ENCODE measurements around the gene YIPF3. TPM values are rescaled to one million over a fixed set of nuclear protein-coding genes. Genes with fewer than 3 reads are reported as not detected.

The YIPF3 gene
- total and polyA plus RNA-seq, 4 donors, result 33.4 to 103 (median 71.5) TPM

- H3K9me3 ChIP-seq (ENCODE audit: control insufficient read depth, low read length), result no peaks in the 10 kb centered on the region
- H3K36me3 ChIP-seq (ENCODE audit: control insufficient read depth in 1 of 2, insufficient read depth in 2 of 2, low read length in 1 of 2), result no peaks in the 10 kb centered on the region
- no peaks in the 10 kb centered on the region for H3K27me3 ChIP-seq (ENCODE audit: control insufficient read depth in 1 of 2, insufficient read depth in 2 of 2, low read length in 1 of 2)
- no peaks in the 10 kb centered on the region for H3K4me1 ChIP-seq (ENCODE audit: control insufficient read depth in 1 of 2, insufficient read depth in 2 of 2, low read length in 2 of 2)
- DNase-seq, result no peak
- H3K4me3 ChIP-seq (ENCODE audit: low read length in 2 of 2), result no peak overlapping the region
- ATAC-seq (ENCODE audit: low FRiP score), result no peak
- no peak overlapping the region for H3K27ac ChIP-seq (ENCODE audit: low read depth in 1 of 2, low read length in 2 of 2)
- 47 to 60% methylated on average over 3 of the region's 3 CpGs for WGBS, 2 donors
- intact Hi-C loops (cut with DNase I), result loop anchor here in 1 of 2 donors (2.0 kb wide), 1 partner anchor 14 kb away; no protein-coding TSS in a partner anchor
Measured at GRCh38 chr6:43492673-43493072, 24.1 kb downstream of the YIPF3 start.

GRCh38 chr6:43491750-43492661 is 24.7 kb downstream of the YIPF3 start:
- DNase-seq, result peak; percentile 86 to 94
- no peak for ATAC-seq (ENCODE audit: low FRiP score)
- Histone ChIP-seq H3K4me1 (ENCODE audit: control insufficient read depth in 1 of 2, insufficient read depth in 2 of 2, low read length in 2 of 2) (no peaks in the 10 kb centered on the region), H3K27me3 (ENCODE audit: control insufficient read depth in 1 of 2, insufficient read depth in 2 of 2, low read length in 1 of 2) (no peaks in the 10 kb centered on the region), H3K4me3 (ENCODE audit: low read length in 2 of 2) (no peak overlapping the region), H3K36me3 (ENCODE audit: control insufficient read depth in 1 of 2, insufficient read depth in 2 of 2, low read length in 1 of 2) (no peaks in the 10 kb centered on the region), H3K9me3 (ENCODE audit: control insufficient read depth, low read length) (no peaks in the 10 kb centered on the region), H3K27ac (ENCODE audit: low read depth in 1 of 2, low read length in 2 of 2) (no peak overlapping the region)
- 6 to 10% methylated on average over 10 of the region's 10 CpGs for WGBS, 2 donors
- intact Hi-C loops (cut with DNase I), result loop anchor here in 1 of 2 donors (2.0 kb wide), 1 partner anchor 13 kb away; no protein-coding TSS in a partner anchor

GRCh38 chr6:43490523-43490939 is 26.2 kb downstream of the YIPF3 start:
- H3K27me3 ChIP-seq (ENCODE audit: control insufficient read depth in 1 of 2, insufficient read depth in 2 of 2, low read length in 1 of 2), result no peaks in the 10 kb centered on the region
- H3K9me3 ChIP-seq (ENCODE audit: control insufficient read depth, low read length), result no peaks in the 10 kb centered on the region
- 4 to 20% methylated on average over 6 of the region's 6 CpGs for WGBS, 2 donors
- ATAC-seq (ENCODE audit: low FRiP score) (no peak), DNase-seq (no peak)
- no peak overlapping the region for H3K4me3 ChIP-seq (ENCODE audit: low read length in 2 of 2)
- intact Hi-C loops (cut with DNase I), result no loop called here
- H3K4me1 ChIP-seq (ENCODE audit: control insufficient read depth in 1 of 2, insufficient read depth in 2 of 2, low read length in 2 of 2), result no peaks in the 10 kb centered on the region
- peaks cover 0 to under 1% of the 10 kb centered on the region in 2 donors for H3K36me3 ChIP-seq (ENCODE audit: control insufficient read depth in 1 of 2, insufficient read depth in 2 of 2, low read length in 1 of 2)
- H3K27ac ChIP-seq (ENCODE audit: low read depth in 1 of 2, low read length in 2 of 2), result no peak overlapping the region

GRCh38 chr6:43489277-43490072 is 27.3 kb downstream of the YIPF3 start:
- H3K9me3 ChIP-seq (ENCODE audit: control insufficient read depth, low read length), result no peaks in the 10 kb centered on the region
- WGBS, 2 donors, result 87% methylated on average over 12 of the region's 12 CpGs
- H3K4me1 ChIP-seq (ENCODE audit: control insufficient read depth in 1 of 2, insufficient read depth in 2 of 2, low read length in 2 of 2), result no peaks in the 10 kb centered on the region
- intact Hi-C loops (cut with DNase I), result no loop called here
- no peak overlapping the region for H3K27ac ChIP-seq (ENCODE audit: low read depth in 1 of 2, low read length in 2 of 2)
- DNase-seq (no peak), ATAC-seq (ENCODE audit: low FRiP score) (no peak)
- no peak overlapping the region for H3K4me3 ChIP-seq (ENCODE audit: low read length in 2 of 2)
- H3K27me3 ChIP-seq (ENCODE audit: control insufficient read depth in 1 of 2, insufficient read depth in 2 of 2, low read length in 1 of 2), result no peaks in the 10 kb centered on the region
- H3K36me3 ChIP-seq (ENCODE audit: control insufficient read depth in 1 of 2, insufficient read depth in 2 of 2, low read length in 1 of 2), result peaks cover 0 to 3% of the 10 kb centered on the region in 2 donors

GRCh38 chr6:43488667-43489276 is 28.0 kb downstream of the YIPF3 start:
- intact Hi-C loops (cut with DNase I), result no loop called here
- 63 to 72% methylated on average over 4 of the region's 4 CpGs for WGBS, 2 donors
- Histone ChIP-seq H3K4me3 (ENCODE audit: low read length in 2 of 2) (no peak overlapping the region), H3K4me1 (ENCODE audit: control insufficient read depth in 1 of 2, insufficient read depth in 2 of 2, low read length in 2 of 2) (no peaks in the 10 kb centered on the region), H3K36me3 (ENCODE audit: control insufficient read depth in 1 of 2, insufficient read depth in 2 of 2, low read length in 1 of 2) (peaks cover 0 to 3% of the 10 kb centered on the region in 2 donors), H3K27me3 (ENCODE audit: control insufficient read depth in 1 of 2, insufficient read depth in 2 of 2, low read length in 1 of 2) (no peaks in the 10 kb centered on the region), H3K27ac (ENCODE audit: low read depth in 1 of 2, low read length in 2 of 2) (no peak overlapping the region), H3K9me3 (ENCODE audit: control insufficient read depth, low read length) (no peaks in the 10 kb centered on the region)
- no peak for DNase-seq
- ATAC-seq (ENCODE audit: low FRiP score), result no peak

GRCh38 chr6:43481591-43482236 is 35.0 kb downstream of the YIPF3 start:
- Histone ChIP-seq H3K4me3 (ENCODE audit: low read length in 2 of 2) (no peak overlapping the region), H3K27me3 (ENCODE audit: control insufficient read depth in 1 of 2, insufficient read depth in 2 of 2, low read length in 1 of 2) (no peaks in the 10 kb centered on the region), H3K36me3 (ENCODE audit: control insufficient read depth in 1 of 2, insufficient read depth in 2 of 2, low read length in 1 of 2) (peaks cover 0 to 3% of the 10 kb centered on the region in 2 donors), H3K4me1 (ENCODE audit: control insufficient read depth in 1 of 2, insufficient read depth in 2 of 2, low read length in 2 of 2) (peaks cover 0 to 5% of the 10 kb centered on the region in 2 donors), H3K9me3 (ENCODE audit: control insufficient read depth, low read length) (no peaks in the 10 kb centered on the region), H3K27ac (ENCODE audit: low read depth in 1 of 2, low read length in 2 of 2) (no peak overlapping the region)
- intact Hi-C loops (cut with DNase I), result no loop called here
- WGBS, 2 donors, result 87 to 89% methylated on average over 11 of the region's 11 CpGs
- ATAC-seq (ENCODE audit: low FRiP score) (no peak), DNase-seq (no peak)

- Histone ChIP-seq H3K27ac (ENCODE audit: low read depth in 1 of 2, low read length in 2 of 2) (no peak overlapping the region), H3K27me3 (ENCODE audit: control insufficient read depth in 1 of 2, insufficient read depth in 2 of 2, low read length in 1 of 2) (no peaks in the 10 kb centered on the region), H3K9me3 (ENCODE audit: control insufficient read depth, low read length) (no peaks in the 10 kb centered on the region), H3K4me1 (ENCODE audit: control insufficient read depth in 1 of 2, insufficient read depth in 2 of 2, low read length in 2 of 2) (peaks cover 0 to 5% of the 10 kb centered on the region in 2 donors), H3K36me3 (ENCODE audit: control insufficient read depth in 1 of 2, insufficient read depth in 2 of 2, low read length in 1 of 2) (peaks cover 0 to 3% of the 10 kb centered on the region in 2 donors), H3K4me3 (ENCODE audit: low read length in 2 of 2) (no peak overlapping the region)
- DNase-seq (no peak), ATAC-seq (ENCODE audit: low FRiP score) (no peak)
- 79 to 89% methylated on average over 2 of the region's 2 CpGs for WGBS, 2 donors
- intact Hi-C loops (cut with DNase I), result no loop called here
Measured at GRCh38 chr6:43481075-43481474, 35.7 kb downstream of the YIPF3 start.

- no peak for ATAC-seq (ENCODE audit: low FRiP score)
- H3K4me1 ChIP-seq (ENCODE audit: control insufficient read depth in 1 of 2, insufficient read depth in 2 of 2, low read length in 2 of 2), result peaks cover 0 to 5% of the 10 kb centered on the region in 2 donors
Measured at GRCh38 chr6:43478008-43478372, 38.7 kb downstream of the YIPF3 start.

More at GRCh38 chr6:43478008-43478372, 38.7 kb downstream of the YIPF3 start:
- WGBS, 2 donors, result 14 to 18% methylated on average over 3 of the region's 3 CpGs
- intact Hi-C loops (cut with DNase I), result loop anchor here in 1 of 2 donors (2.0 kb wide), 1 partner anchor 15 kb away; no protein-coding TSS in a partner anchor
- Histone ChIP-seq H3K9me3 (ENCODE audit: control insufficient read depth, low read length) (no peaks in the 10 kb centered on the region), H3K4me3 (ENCODE audit: low read length in 2 of 2) (peak overlapping the region; percentile 72 to 92), H3K27ac (ENCODE audit: low read depth in 1 of 2, low read length in 2 of 2) (peak overlapping the region in 1 of 2 donors; percentile 42), H3K27me3 (ENCODE audit: control insufficient read depth in 1 of 2, insufficient read depth in 2 of 2, low read length in 1 of 2) (no peaks in the 10 kb centered on the region), H3K36me3 (ENCODE audit: control insufficient read depth in 1 of 2, insufficient read depth in 2 of 2, low read length in 1 of 2) (no peaks in the 10 kb centered on the region)
- DNase-seq, result no peak

All from aorta (tissue), 5 donors.